Dedifferentiated amniotic fluid mesenchymal stem cell (primary cell): ENCODE measurements around the gene COX8A.

Source experiments
- DNase-seq: peaks from one replicate; pipeline ENCODE4 v3.0.0-alpha.2; 2016; ENCODE audit errors: extremely low spot score

COX8A gene

GRCh38 chr11:64003807-64004589 is 29.6 kb downstream of the COX8A start:
- no peak for DNase-seq

GRCh38 chr11:64004590-64004984 is 30.2 kb downstream of the COX8A start:
- DNase-seq: no peak

GRCh38 chr11:64005691-64006090 is 31.3 kb downstream of the COX8A start:
- no peak for DNase-seq

GRCh38 chr11:64006398-64006797 is 32.0 kb downstream of the COX8A start:
- no peak for DNase-seq

- DNase-seq: no peak
Observed at GRCh38 chr11:64007160-64007628, 32.8 kb downstream of the COX8A start.

GRCh38 chr11:64007629-64008282 is 33.3 kb downstream of the COX8A start:
- DNase-seq: no peak

- no peak for DNase-seq
Observed at GRCh38 chr11:64008283-64008913, 34.0 kb downstream of the COX8A start.

- no peak for DNase-seq
Observed at GRCh38 chr11:64008914-64009633, 34.7 kb downstream of the COX8A start.

GRCh38 chr11:64009710-64010109 is 35.3 kb downstream of the COX8A start:
- no peak for DNase-seq

- no peak for DNase-seq
Observed at GRCh38 chr11:64010783-64011182, 36.4 kb downstream of the COX8A start.

GRCh38 chr11:64011371-64011770 is 37.0 kb downstream of the COX8A start:
- DNase-seq: no peak

- DNase-seq: no peak
Observed at GRCh38 chr11:64013141-64013896, 38.9 kb downstream of the COX8A start.

GRCh38 chr11:64014356-64014755 is 39.9 kb downstream of the COX8A start:
- no peak for DNase-seq

- DNase-seq: no peak
Observed at GRCh38 chr11:64015510-64015909, 41.1 kb downstream of the COX8A start.

- no peak for DNase-seq
Observed at GRCh38 chr11:64015935-64016845, 41.8 kb downstream of the COX8A start.

- no peak for DNase-seq
Observed at GRCh38 chr11:64017945-64018224, 43.5 kb downstream of the COX8A start.

GRCh38 chr11:64018310-64018709 is 43.9 kb downstream of the COX8A start:
- DNase-seq: no peak

GRCh38 chr11:64019106-64020037 is 45.0 kb downstream of the COX8A start:
- no peak for DNase-seq

- DNase-seq: no peak
Observed at GRCh38 chr11:64020976-64021756, 46.7 kb downstream of the COX8A start.
